SU-DHL-6 (cell line): ENCODE results near the gene PTMS.

Experiments used
- CTCF ChIP-seq: fragments of 200-600 bp; sonication (generic); IDR thresholded peaks from one replicate; pipeline ENCODE4 v1.5.1; 2017; ENCODE audit warnings: antibody characterized with exemption, mild to moderate bottlenecking, low read length, moderate library complexity; ENCODE audit not compliant: insufficient read depth, poor library complexity, severe bottlenecking
- EZH2phosphoT487 ChIP-seq: fragments of 200-600 bp; sonication (generic), shearing (Covaris generic); conservative IDR thresholded peaks from 2 replicates; pipeline ENCODE4 v1.6.1; 2018; ENCODE audit warnings: mild to moderate bottlenecking, antibody characterized with exemption, low read length, moderate library complexity, mixed read lengths

DNA sequence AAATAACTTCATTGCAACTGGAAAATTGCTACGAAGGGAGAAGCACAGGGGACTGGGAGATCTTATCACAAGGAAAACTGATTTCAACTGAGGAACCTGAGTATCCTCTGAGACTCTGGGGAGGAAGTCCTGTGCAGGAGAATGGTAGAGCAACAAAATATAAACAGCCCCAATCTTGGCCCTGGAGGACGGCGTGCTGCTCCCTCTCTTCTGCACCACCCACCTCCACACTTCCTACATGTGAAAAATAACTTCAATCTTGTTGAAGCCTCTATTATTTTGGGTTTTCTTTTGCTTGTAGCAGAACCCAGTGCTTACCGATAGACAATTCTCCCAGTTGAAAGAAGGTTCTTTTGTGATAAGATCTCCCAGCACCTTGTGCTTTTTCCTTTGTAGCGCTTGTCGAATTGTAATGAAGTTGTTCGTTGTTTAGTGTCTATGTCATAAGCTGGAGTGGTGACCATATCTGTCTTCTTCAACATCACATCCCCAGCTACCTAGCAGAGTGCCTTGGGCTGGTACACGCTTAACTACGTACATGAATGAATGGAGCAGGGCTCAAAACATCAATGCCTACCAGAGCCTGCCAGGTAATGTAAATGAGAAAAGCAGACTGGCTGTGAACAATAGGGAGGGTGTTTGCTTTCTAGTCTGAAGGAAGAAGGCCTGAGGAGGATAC lies 20.4 kb downstream of the PTMS start:
- TF ChIP-seq CTCF (no peak), EZH2phosphoT487 (no peak)
